ENCODE results near the gene MPO. TPM values are rescaled to one million over a fixed set of nuclear protein-coding genes. Genes with fewer than 3 reads are reported as not detected.

MPO gene
- total RNA-seq, 1 donor from 2014 or later, result not detected

- Mint-ChIP-seq H3K9me3 (ENCODE audit: low read depth) (peaks cover 3% of the 10 kb centered on the region), H3K27me3 (peaks cover 85% of the 10 kb centered on the region), H3K4me1 (ENCODE audit: low read depth) (no peaks in the 10 kb centered on the region), H3K36me3 (ENCODE audit: insufficient read depth) (no peaks in the 10 kb centered on the region), H3K4me3 (ENCODE audit: low read depth) (no peak overlapping the region), H3K27ac (no peak overlapping the region)
- DNase-seq (ENCODE audit: low spot score, unreplicated experiment), result no peak
- no peak for TF ChIP-seq CTCF (IDR thresholded peaks at IDR 0.05; ENCODE audit: unreplicated experiment)
Measured at GRCh38 chr17:58250344-58251011, 30.3 kb downstream of the MPO start.

GRCh38 chr17:58249270-58250133 is 31.2 kb downstream of the MPO start:
- Mint-ChIP-seq H3K9me3 (ENCODE audit: low read depth) (peaks cover 3% of the 10 kb centered on the region), H3K36me3 (ENCODE audit: insufficient read depth) (no peaks in the 10 kb centered on the region), H3K4me3 (ENCODE audit: low read depth) (peak overlapping the region; percentile 59), H3K27me3 (peaks cover 88% of the 10 kb centered on the region), H3K27ac (no peak overlapping the region), H3K4me1 (ENCODE audit: low read depth) (no peaks in the 10 kb centered on the region)
- TF ChIP-seq CTCF (IDR thresholded peaks at IDR 0.05; ENCODE audit: unreplicated experiment), result peak; percentile 95
- peak; percentile 71 for DNase-seq (ENCODE audit: low spot score, unreplicated experiment)

- H3K36me3 Mint-ChIP-seq (ENCODE audit: insufficient read depth), result no peaks in the 10 kb centered on the region
- H3K4me1 Mint-ChIP-seq (ENCODE audit: low read depth), result no peaks in the 10 kb centered on the region
- peaks cover 3% of the 10 kb centered on the region for H3K9me3 Mint-ChIP-seq (ENCODE audit: low read depth)
- H3K27me3 Mint-ChIP-seq, result peaks cover 90% of the 10 kb centered on the region
- DNase-seq (ENCODE audit: low spot score, unreplicated experiment), result no peak
- no peak overlapping the region for H3K4me3 Mint-ChIP-seq (ENCODE audit: low read depth)
- no peak overlapping the region for H3K27ac Mint-ChIP-seq
- TF ChIP-seq CTCF (IDR thresholded peaks at IDR 0.05; ENCODE audit: unreplicated experiment), result no peak
Measured at GRCh38 chr17:58248955-58249269, 31.8 kb downstream of the MPO start.

- H3K36me3 Mint-ChIP-seq (ENCODE audit: insufficient read depth), result no peaks in the 10 kb centered on the region
- no peak for DNase-seq (ENCODE audit: low spot score, unreplicated experiment)
- no peak for TF ChIP-seq CTCF (IDR thresholded peaks at IDR 0.05; ENCODE audit: unreplicated experiment)
Measured at GRCh38 chr17:58247511-58248363, 33.0 kb downstream of the MPO start.

GRCh38 chr17:58246781-58247180 is 34.0 kb downstream of the MPO start:
- no peaks in the 10 kb centered on the region for H3K36me3 Mint-ChIP-seq (ENCODE audit: insufficient read depth)
- peaks cover 3% of the 10 kb centered on the region for H3K9me3 Mint-ChIP-seq (ENCODE audit: low read depth)
- H3K4me1 Mint-ChIP-seq (ENCODE audit: low read depth), result no peaks in the 10 kb centered on the region
- H3K27me3 Mint-ChIP-seq, result peaks cover 92% of the 10 kb centered on the region
- no peak for TF ChIP-seq CTCF (IDR thresholded peaks at IDR 0.05; ENCODE audit: unreplicated experiment)
- no peak overlapping the region for H3K4me3 Mint-ChIP-seq (ENCODE audit: low read depth)
- no peak for DNase-seq (ENCODE audit: low spot score, unreplicated experiment)
- no peak overlapping the region for H3K27ac Mint-ChIP-seq

More at GRCh38 chr17:58247511-58248363, 33.0 kb downstream of the MPO start:
- H3K9me3 Mint-ChIP-seq (ENCODE audit: low read depth), result peaks cover 3% of the 10 kb centered on the region
- no peak overlapping the region for H3K27ac Mint-ChIP-seq
- no peaks in the 10 kb centered on the region for H3K4me1 Mint-ChIP-seq (ENCODE audit: low read depth)
- H3K27me3 Mint-ChIP-seq, result peaks cover 91% of the 10 kb centered on the region
- H3K4me3 Mint-ChIP-seq (ENCODE audit: low read depth), result no peak overlapping the region
